Endodermal cell (in vitro differentiated cells): Measurements from ENCODE around the gene STRA8. TPM values are rescaled to one million over a fixed set of nuclear protein-coding genes. Genes with fewer than 3 reads are reported as not detected.

Source experiments
- DNase-seq: peaks from one replicate; pipeline ENCODE4 v3.0.0-alpha.2; 2017
- H3K27ac ChIP-seq: 2 replicates; pipeline ENCODE4 v1.5.1; 2013; ENCODE audit warnings: mild to moderate bottlenecking, low read depth, low read length, moderate library complexity
- H3K27me3 ChIP-seq: 2 replicates; pipeline ENCODE4 v1.6.1; 2013; ENCODE audit warnings: mild to moderate bottlenecking, low read length, moderate library complexity; ENCODE audit not compliant: insufficient read depth, control insufficient read depth, poor library complexity, severe bottlenecking
- H3K36me3 ChIP-seq: 2 replicates; pipeline ENCODE4 v1.7.0; 2013; ENCODE audit warnings: mild to moderate bottlenecking, low read length, moderate library complexity; ENCODE audit not compliant: control insufficient read depth, insufficient read depth
- H3K4me1 ChIP-seq: one replicate; pipeline ENCODE4 v1.7.0; 2013; ENCODE audit warnings: low read length; ENCODE audit not compliant: control insufficient read depth, insufficient read depth
- H3K4me3 ChIP-seq: 2 replicates; pipeline ENCODE4 v1.5.1; 2013; ENCODE audit warnings: mild to moderate bottlenecking, low read length, moderate library complexity
- H3K9ac ChIP-seq: 2 replicates; pipeline ENCODE4 v1.6.1; 2013; ENCODE audit warnings: mild to moderate bottlenecking, low read length, moderate library complexity; ENCODE audit not compliant: poor library complexity, severe bottlenecking; ENCODE audit errors: extremely low read depth
- H3K9me3 ChIP-seq: 2 replicates; pipeline ENCODE4 v1.6.1; 2013; ENCODE audit warnings: mild to moderate bottlenecking, low read length, moderate library complexity; ENCODE audit not compliant: control insufficient read depth
- H3K27ac Mint-ChIP-seq: 2 replicates; pipeline ENCODE4 v1.8.0; 2020; ENCODE audit warnings: mixed read lengths
- H3K27me3 Mint-ChIP-seq: 2 replicates; pipeline ENCODE4 v1.8.0; 2021; ENCODE audit warnings: mild to moderate bottlenecking, mixed read lengths; ENCODE audit not compliant: insufficient read depth
- H3K36me3 Mint-ChIP-seq: 2 replicates; pipeline ENCODE4 v1.8.0; 2020; ENCODE audit warnings: low read depth, mixed read lengths
- H3K4me1 Mint-ChIP-seq: 2 replicates; pipeline ENCODE4 v1.8.0; 2020; ENCODE audit warnings: mixed read lengths
- H3K4me3 Mint-ChIP-seq: 2 replicates; pipeline ENCODE4 v1.8.0; 2020; ENCODE audit warnings: mild to moderate bottlenecking, moderate library complexity, mixed read lengths
- H3K9me3 Mint-ChIP-seq: 2 replicates; pipeline ENCODE4 v1.8.0; 2020; ENCODE audit warnings: mild to moderate bottlenecking, mixed read lengths
- CTCF ChIP-seq: fragments of 200-600 bp; sonication (generic); conservative IDR thresholded peaks from 2 replicates; pipeline ENCODE4 v1.5.0; 2021; ENCODE audit warnings: antibody characterized with exemption, mild to moderate bottlenecking
- WGBS, 2 experiments: methylation state at CpG; one replicate each; pipeline versions ENCODE4 v1.1.5 to v1.1.7; 2013; ENCODE audit warnings: missing lambda C conversion rate in 2 of 2, mixed read lengths in 1 of 2; ENCODE audit not compliant: insufficient coverage in 1 of 2, insufficient read length in 1 of 2; 5-methylcytosine and 5-hydroxymethylcytosine counted together
- microRNA-seq: library from miRNA; unstranded; fragments of <30 nt; microRNA quantifications from one replicate; pipeline ENCODE4 v1.2.0, GENCODE V29; 2020; ENCODE audit warnings: borderline microRNAs expressed
- total RNA-seq, 2 donors: library from RNA; stranded (reverse); fragmentation: NEBNext Ultra II Directional in 1 of 2; extraction: Animal tissue kit (Norgen Biotek cat#: 25700) in 1 of 2; gene quantifications; 2 replicates in 1 of 2; 3 replicates in 1 of 2; pipeline ENCODE4 v1.2.1, GENCODE V29; 2021

STRA8 gene
- total RNA-seq, 2 donors from 2014 or later: not detected

- H3K36me3 ChIP-seq: no peaks in the 10 kb centered on the region
- no peak overlapping the region for H3K4me3 ChIP-seq
- H3K36me3 Mint-ChIP-seq: no peaks in the 10 kb centered on the region
- no peaks in the 10 kb centered on the region for H3K4me1 Mint-ChIP-seq
- no peak overlapping the region for H3K4me3 Mint-ChIP-seq
- no peak overlapping the region for H3K9ac ChIP-seq
- no peak overlapping the region for H3K27ac Mint-ChIP-seq
- H3K9me3 Mint-ChIP-seq: peaks cover 14% of the 10 kb centered on the region
- no peaks in the 10 kb centered on the region for H3K4me1 ChIP-seq
- peaks cover 4% of the 10 kb centered on the region for H3K9me3 ChIP-seq
- H3K27me3 ChIP-seq: no peaks in the 10 kb centered on the region
- peak; percentile 43 for TF ChIP-seq CTCF
- 80 to 100% methylated on average over 1 to 3 of the region's 3 CpGs for WGBS, 2 experiments
- H3K27ac ChIP-seq: no peak overlapping the region
- H3K27me3 Mint-ChIP-seq: peaks cover 3% of the 10 kb centered on the region
- peak; percentile 51 for DNase-seq
Measured at GRCh38 chr7:135300913-135301765, 67.5 kb downstream of the STRA8 start.

Small RNAs within 50 kb of the gene (microRNA-seq; reads per million reads assigned to microRNA genes)
- gene MIR6509: not detected

Other genes starting within 250 kb of the STRA8 start
- gene AGBL3, start 247.3 kb upstream of the STRA8 start, total RNA-seq: 1 to 10 TPM; 2.6 to 5.0 TPM
- not detected for gene TMEM140, start 85.8 kb upstream of the STRA8 start, total RNA-seq
- gene CYREN, start 63.1 kb upstream of the STRA8 start, total RNA-seq: 10 to 100 TPM; 60.6 to 67.8 TPM
- 1 to 10 TPM; 8.2 to 9.6 TPM for gene WDR91, start 22.3 kb upstream of the STRA8 start, total RNA-seq